Kidney (tissue), 14 donors: ENCODE data around the gene KARS1. TPM values are rescaled to one million over a fixed set of nuclear protein-coding genes. Genes with fewer than 3 reads are reported as not detected.

Source experiments
- DNase-seq, 5 donors: peaks; one replicate each; pipeline ENCODE4 v3.0.0-alpha.2; 2013 to 2020
- FAIRE-seq: peaks from 2 replicates; lab custom pipeline; 2012; peaks lifted over from hg19 to GRCh38; lab: Jason Lieb, UNC
- H3K27ac ChIP-seq, 2 donors: one replicate each; pipeline ENCODE4 v1.7.0; 2013; ENCODE audit warnings: low read depth in 2 of 2, low read length in 2 of 2, inconsistent platforms in 1 of 2
- H3K27me3 ChIP-seq: one replicate; pipeline ENCODE4 v1.7.1; 2013; ENCODE audit warnings: low read length, inconsistent platforms; ENCODE audit not compliant: control insufficient read depth, insufficient read depth
- H3K36me3 ChIP-seq, 3 donors: one replicate each; pipeline versions ENCODE4 v1.7.0 to v1.7.1; 2013; ENCODE audit warnings: low read length in 3 of 3, control low read depth in 1 of 3, inconsistent platforms in 1 of 3; ENCODE audit not compliant: insufficient read depth in 3 of 3, control insufficient read depth in 2 of 3
- H3K4me1 ChIP-seq, 3 donors: one replicate each; pipeline versions ENCODE4 v1.7.0 to v1.7.1; 2013; ENCODE audit warnings: low read length in 3 of 3, inconsistent platforms in 1 of 3, low read depth in 1 of 3; ENCODE audit not compliant: control insufficient read depth in 2 of 3, insufficient read depth in 2 of 3
- H3K4me3 ChIP-seq, 3 donors: one replicate each; pipeline versions ENCODE4 v1.7.0 to v1.8.1; 2013; ENCODE audit warnings: low read length in 3 of 3, control low read depth in 1 of 3, inconsistent platforms in 1 of 3
- H3K9ac ChIP-seq, 3 donors: one replicate each; pipeline versions ENCODE4 v1.7.0 to v1.7.1; 2013; ENCODE audit warnings: low read length in 3 of 3, control low read depth in 1 of 3, inconsistent platforms in 1 of 3
- H3K9me3 ChIP-seq, 3 donors: one replicate each; pipeline versions ENCODE4 v1.7.0 to v1.7.1; 2013; ENCODE audit warnings: low read length in 3 of 3, control low read depth in 1 of 3, inconsistent platforms in 1 of 3; ENCODE audit not compliant: control insufficient read depth in 2 of 3, insufficient read depth in 1 of 3
- intact Hi-C: fragments of 100-400 bp; cut with DNase I; formaldehyde crosslinking; loops from one replicate; pipeline ENCODE4 v1.11.1; 2022
- polyA plus RNA-seq: library from polyadenylated mRNA; stranded (reverse); fragments of 350-450 nt; fragmentation: Illumina TruSeq; extraction: RNeasy Lipid Tissue Mini Kit (QIAGEN cat#74804); gene quantifications from one replicate; pipeline ENCODE4 v1.2.3, GENCODE V29; 2014; ENCODE audit warnings: low read depth, low replicate concordance; ENCODE audit not compliant: insufficient read depth
- total RNA-seq: library from RNA; stranded (reverse); fragmentation: NEBNext Ultra II Directional; extraction: Animal tissue kit (Norgen Biotek cat#: 25700); gene quantifications from one replicate; pipeline ENCODE4 v1.2.1, GENCODE V29; 2021
- TF ChIP-seq, protein P1 (sequence below): IDR thresholded peaks from 3 replicates; pipeline ENCODE4 v1.5.1; 2012; ENCODE audit warnings: mild to moderate bottlenecking, moderate library complexity, borderline replicate concordance; ENCODE audit not compliant: insufficient read depth; ENCODE audit errors: extremely low read depth
- donor health status: control.
- donor health status: control.
- donor health status: control.
- donor health status: control.
- donor health status: control.
- donor health status: DM: yes; HTN: yes; CAD: no.
- donor health status: Normal renal cell carcinoma (clear cell type).

Gene KARS1
- total and polyA plus RNA-seq, 2 donors from 2014 or later: 97.4 to 104 TPM

DNA sequence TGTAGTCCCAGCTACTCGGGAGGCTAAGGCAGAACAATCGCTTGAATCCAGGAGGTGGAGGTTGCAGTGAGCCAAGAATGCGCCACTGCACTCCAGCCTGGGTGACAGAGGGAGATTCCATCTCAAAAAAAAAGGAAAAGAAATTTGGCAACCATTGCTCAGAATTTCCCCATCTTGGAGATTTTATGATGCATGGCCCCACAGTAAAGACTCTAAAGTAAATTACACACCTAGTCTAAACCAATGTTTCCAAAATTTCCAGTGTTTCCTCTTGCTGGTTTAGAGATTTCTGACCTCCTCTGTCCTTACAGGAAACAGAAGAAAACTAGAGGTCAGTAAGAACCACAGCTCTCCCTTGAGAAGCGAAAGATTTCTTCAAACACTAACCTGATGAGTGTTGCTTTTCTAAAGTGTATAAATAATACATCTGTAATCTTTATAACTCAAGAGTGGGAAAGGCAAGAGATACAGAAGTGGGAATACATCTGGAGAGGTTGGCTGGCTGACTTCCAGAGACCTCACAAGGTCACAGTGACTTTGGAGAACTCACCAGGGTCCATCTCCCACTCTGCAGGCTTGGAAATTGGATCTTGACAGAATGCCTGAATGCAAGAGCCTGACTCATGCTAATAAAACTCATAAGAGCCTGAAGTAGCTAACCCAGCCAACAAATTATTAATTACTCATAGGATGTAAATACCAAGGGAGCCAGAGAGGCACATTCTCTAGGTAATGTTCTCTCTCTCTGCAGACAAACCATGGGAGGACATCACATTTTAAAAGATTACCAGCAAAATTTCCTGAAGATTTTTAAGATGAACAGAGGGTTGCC, 33.2 kb downstream of the KARS1 start:
- no peaks in the 10 kb centered on the region for H3K27me3 ChIP-seq
- no peaks in the 10 kb centered on the region for H3K4me1 ChIP-seq
- no peaks in the 10 kb centered on the region for H3K9me3 ChIP-seq
- H3K9ac ChIP-seq: no peak overlapping the region
- H3K4me3 ChIP-seq: no peak overlapping the region
- TF ChIP-seq, protein P1, sequence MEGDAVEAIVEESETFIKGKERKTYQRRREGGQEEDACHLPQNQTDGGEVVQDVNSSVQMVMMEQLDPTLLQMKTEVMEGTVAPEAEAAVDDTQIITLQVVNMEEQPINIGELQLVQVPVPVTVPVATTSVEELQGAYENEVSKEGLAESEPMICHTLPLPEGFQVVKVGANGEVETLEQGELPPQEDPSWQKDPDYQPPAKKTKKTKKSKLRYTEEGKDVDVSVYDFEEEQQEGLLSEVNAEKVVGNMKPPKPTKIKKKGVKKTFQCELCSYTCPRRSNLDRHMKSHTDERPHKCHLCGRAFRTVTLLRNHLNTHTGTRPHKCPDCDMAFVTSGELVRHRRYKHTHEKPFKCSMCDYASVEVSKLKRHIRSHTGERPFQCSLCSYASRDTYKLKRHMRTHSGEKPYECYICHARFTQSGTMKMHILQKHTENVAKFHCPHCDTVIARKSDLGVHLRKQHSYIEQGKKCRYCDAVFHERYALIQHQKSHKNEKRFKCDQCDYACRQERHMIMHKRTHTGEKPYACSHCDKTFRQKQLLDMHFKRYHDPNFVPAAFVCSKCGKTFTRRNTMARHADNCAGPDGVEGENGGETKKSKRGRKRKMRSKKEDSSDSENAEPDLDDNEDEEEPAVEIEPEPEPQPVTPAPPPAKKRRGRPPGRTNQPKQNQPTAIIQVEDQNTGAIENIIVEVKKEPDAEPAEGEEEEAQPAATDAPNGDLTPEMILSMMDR: no peak
- FAIRE-seq: no peak
- no peak overlapping the region for H3K27ac ChIP-seq
- intact Hi-C loops: no loop called here
- no peak for DNase-seq
- H3K36me3 ChIP-seq: peaks cover 11 to 36% (median 19%) of the 10 kb centered on the region in 3 donors

DNA sequence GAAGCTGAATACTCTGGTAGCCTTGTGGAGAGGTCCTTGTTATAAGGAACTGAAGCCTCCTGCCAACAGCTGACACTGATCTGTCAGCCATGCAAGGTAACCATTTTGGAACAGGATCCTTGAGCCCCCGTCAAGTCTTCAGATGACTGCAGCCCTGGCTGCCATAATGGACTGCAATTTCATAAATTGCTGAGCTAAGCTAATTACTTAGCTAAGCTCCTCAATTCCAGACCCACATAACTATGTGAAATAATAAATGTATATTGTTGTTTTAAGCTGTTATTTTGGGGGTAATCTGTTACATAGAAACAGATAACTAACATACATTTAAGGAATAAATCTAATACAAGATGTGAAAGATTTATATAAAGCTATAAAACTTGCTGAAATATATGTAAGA, 41.0 kb downstream of the KARS1 start:
- Histone ChIP-seq H3K27ac (no peak overlapping the region), H3K9ac (no peak overlapping the region), H3K4me3 (no peak overlapping the region), H3K4me1 (no peaks in the 10 kb centered on the region), H3K9me3 (no peaks in the 10 kb centered on the region), H3K27me3 (no peaks in the 10 kb centered on the region), H3K36me3 (peaks cover 15 to 45% (median 24%) of the 10 kb centered on the region in 3 donors)
- DNase-seq (no peak), FAIRE-seq (no peak)
- intact Hi-C loops: no loop called here
- TF ChIP-seq, protein P1: no peak

DNA sequence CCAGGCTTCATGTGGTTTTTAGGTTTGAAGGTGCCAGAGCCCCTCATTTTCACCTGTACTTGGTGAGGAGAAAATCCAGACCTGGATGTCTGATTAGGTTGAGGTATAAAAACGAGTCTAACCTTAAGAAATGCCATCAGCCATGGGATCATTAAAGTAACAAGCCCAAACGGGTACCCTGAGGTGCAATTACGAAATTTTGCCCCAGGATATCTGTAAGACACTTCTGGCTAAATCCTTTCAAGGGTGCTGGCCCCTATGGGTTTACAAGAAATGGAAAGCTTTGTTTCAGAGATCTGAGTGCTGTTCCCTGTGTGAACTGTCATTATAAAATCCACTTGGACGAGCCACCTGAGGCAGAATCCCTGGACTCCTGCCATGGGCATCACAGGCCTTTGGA, 44.2 kb downstream of the KARS1 start:
- FAIRE-seq: no peak
- Histone ChIP-seq H3K9me3 (no peaks in the 10 kb centered on the region), H3K36me3 (peaks cover 12 to 39% (median 21%) of the 10 kb centered on the region in 3 donors), H3K9ac (no peak overlapping the region), H3K4me1 (no peaks in the 10 kb centered on the region), H3K27me3 (no peaks in the 10 kb centered on the region), H3K4me3 (no peak overlapping the region), H3K27ac (no peak overlapping the region)
- intact Hi-C loops: no loop called here
- TF ChIP-seq, protein P1: no peak
- DNase-seq: no peak
